Measurements from ENCODE around the gene HHAT. TPM values are rescaled to one million over a fixed set of nuclear protein-coding genes. Genes with fewer than 3 reads are reported as not detected.

HHAT gene
- polyA plus RNA-seq, 1 donor (not counting 4 experiments of a cell fraction or from before 2014, with no cell fraction given): 3.8 TPM

- H3K36me3 ChIP-seq (ENCODE audit: control insufficient read depth in 2 of 2, extremely low read depth in 1 of 2, insufficient read depth in 2 of 2, low read length in 2 of 2): no peaks in the 10 kb centered on the region
- peaks cover under 1% of the 10 kb centered on the region for H3K4me1 ChIP-seq (ENCODE audit: control insufficient read depth, extremely low read depth, insufficient read depth, low read length)
- H3K4me2 ChIP-seq (ENCODE audit: control insufficient read depth, extremely low read depth, insufficient read depth, low read depth, low read length): no peak overlapping the region
- no peak for TF ChIP-seq EZH2 (IDR thresholded peaks at IDR 0.05; ENCODE audit: low read length)
- TF ChIP-seq CTCF (optimal IDR thresholded peaks at IDR 0.05 in 1 of 3, IDR thresholded peaks at IDR 0.05 in 1 of 3, conservative IDR thresholded peaks at IDR 0.05 in 1 of 3; ENCODE audit: extremely low read depth in 1 of 3, insufficient read depth in 2 of 3, low read length in 3 of 3): no peak
- H3K9me3 ChIP-seq (ENCODE audit: control insufficient read depth, low read depth, low read length): no peaks in the 10 kb centered on the region
- no peaks in the 10 kb centered on the region for H3K9me1 ChIP-seq (ENCODE audit: control insufficient read depth, extremely low read depth, insufficient read depth, low read length)
- H4K20me1 ChIP-seq (ENCODE audit: control insufficient read depth, extremely low read depth, insufficient read depth, low read length): no peaks in the 10 kb centered on the region
- no peak overlapping the region for H2AFZ ChIP-seq (ENCODE audit: control insufficient read depth, low read length)
- H3K79me2 ChIP-seq (ENCODE audit: control insufficient read depth, insufficient read depth, low read length): no peaks in the 10 kb centered on the region
- no peak overlapping the region for H3K4me3 ChIP-seq (ENCODE audit: control insufficient read depth in 2 of 3, extremely low read depth in 1 of 3, insufficient read depth in 2 of 3, low read depth in 1 of 3, low read length in 3 of 3)
- no peak for DNase-seq (ENCODE audit: low read depth, low spot score)
- no peak overlapping the region for H3K9ac ChIP-seq (ENCODE audit: control insufficient read depth, extremely low read depth, insufficient read depth, low read length)
- no peak for FAIRE-seq
- H3K27ac ChIP-seq (ENCODE audit: control insufficient read depth, insufficient read depth, low read length): no peak overlapping the region
- dilution Hi-C loops (cut with MboI; ENCODE audit: extremely low pct_ligation_motif_present, low sequenced_read_pairs): no loop called here
- H3K27me3 ChIP-seq (ENCODE audit: control insufficient read depth, extremely low read depth, insufficient read depth, low read length): no peaks in the 10 kb centered on the region
These were observed 116.8 kb downstream of the HHAT start for GRCh38 chr1:210445485-210445884.

GRCh38 chr1:210445931-210446330 lies 117.2 kb downstream of the HHAT start:
- no peaks in the 10 kb centered on the region for H3K4me1 ChIP-seq (ENCODE audit: control insufficient read depth, extremely low read depth, insufficient read depth, low read length)
- FAIRE-seq (no peak), DNase-seq (ENCODE audit: low read depth, low spot score) (no peak)
- no peaks in the 10 kb centered on the region for H3K9me1 ChIP-seq (ENCODE audit: control insufficient read depth, extremely low read depth, insufficient read depth, low read length)
- no peak overlapping the region for H3K4me2 ChIP-seq (ENCODE audit: control insufficient read depth, extremely low read depth, insufficient read depth, low read depth, low read length)
- H3K9ac ChIP-seq (ENCODE audit: control insufficient read depth, extremely low read depth, insufficient read depth, low read length): no peak overlapping the region
- no peaks in the 10 kb centered on the region for H3K9me3 ChIP-seq (ENCODE audit: control insufficient read depth, low read depth, low read length)
- H3K79me2 ChIP-seq (ENCODE audit: control insufficient read depth, insufficient read depth, low read length): no peaks in the 10 kb centered on the region
- TF ChIP-seq EZH2 (IDR thresholded peaks at IDR 0.05; ENCODE audit: low read length): no peak
- TF ChIP-seq CTCF (optimal IDR thresholded peaks at IDR 0.05 in 1 of 3, IDR thresholded peaks at IDR 0.05 in 1 of 3, conservative IDR thresholded peaks at IDR 0.05 in 1 of 3; ENCODE audit: extremely low read depth in 1 of 3, insufficient read depth in 2 of 3, low read length in 3 of 3): no peak
- no peak overlapping the region for H3K27ac ChIP-seq (ENCODE audit: control insufficient read depth, insufficient read depth, low read length)
- H2AFZ ChIP-seq (ENCODE audit: control insufficient read depth, low read length): no peak overlapping the region
- H4K20me1 ChIP-seq (ENCODE audit: control insufficient read depth, extremely low read depth, insufficient read depth, low read length): no peaks in the 10 kb centered on the region
- no peak overlapping the region for H3K4me3 ChIP-seq (ENCODE audit: control insufficient read depth in 2 of 3, extremely low read depth in 1 of 3, insufficient read depth in 2 of 3, low read depth in 1 of 3, low read length in 3 of 3)
- no peaks in the 10 kb centered on the region for H3K27me3 ChIP-seq (ENCODE audit: control insufficient read depth, extremely low read depth, insufficient read depth, low read length)
- H3K36me3 ChIP-seq (ENCODE audit: control insufficient read depth in 2 of 2, extremely low read depth in 1 of 2, insufficient read depth in 2 of 2, low read length in 2 of 2): no peaks in the 10 kb centered on the region
- dilution Hi-C loops (cut with MboI; ENCODE audit: extremely low pct_ligation_motif_present, low sequenced_read_pairs): no loop called here
